Endothelial cell of coronary artery (primary cell): ENCODE results near the gene RELL1. TPM values are rescaled to one million over a fixed set of nuclear protein-coding genes. Genes with fewer than 3 reads are reported as not detected.

Experiments used
- total RNA-seq: library from RNA; depleted of rRNA; stranded (reverse); fragments of >200 nt; gene quantifications from 2 replicates; pipeline ENCODE4 v1.2.3, GENCODE V29; 2014

RELL1 gene
- total RNA-seq: 230 and 241 TPM in 2 replicates

GRCh38 chr4:37686373-37687193, at the start of gene RELL1:
Gene RELL1 (minus strand): TSS chr4:37686376. CDS start chr4:37686287, 89 bp downstream.

Other genes with a start within 250 kb of the RELL1 start
- 36.7 and 48.7 TPM in 2 replicates for gene PGM2, start 140.3 kb upstream of the RELL1 start, total RNA-seq
- 104 and 105 TPM in 2 replicates for gene TBC1D1, start 204.7 kb upstream of the RELL1 start, total RNA-seq